ENCODE measurements around the gene HDAC4.

DNA sequence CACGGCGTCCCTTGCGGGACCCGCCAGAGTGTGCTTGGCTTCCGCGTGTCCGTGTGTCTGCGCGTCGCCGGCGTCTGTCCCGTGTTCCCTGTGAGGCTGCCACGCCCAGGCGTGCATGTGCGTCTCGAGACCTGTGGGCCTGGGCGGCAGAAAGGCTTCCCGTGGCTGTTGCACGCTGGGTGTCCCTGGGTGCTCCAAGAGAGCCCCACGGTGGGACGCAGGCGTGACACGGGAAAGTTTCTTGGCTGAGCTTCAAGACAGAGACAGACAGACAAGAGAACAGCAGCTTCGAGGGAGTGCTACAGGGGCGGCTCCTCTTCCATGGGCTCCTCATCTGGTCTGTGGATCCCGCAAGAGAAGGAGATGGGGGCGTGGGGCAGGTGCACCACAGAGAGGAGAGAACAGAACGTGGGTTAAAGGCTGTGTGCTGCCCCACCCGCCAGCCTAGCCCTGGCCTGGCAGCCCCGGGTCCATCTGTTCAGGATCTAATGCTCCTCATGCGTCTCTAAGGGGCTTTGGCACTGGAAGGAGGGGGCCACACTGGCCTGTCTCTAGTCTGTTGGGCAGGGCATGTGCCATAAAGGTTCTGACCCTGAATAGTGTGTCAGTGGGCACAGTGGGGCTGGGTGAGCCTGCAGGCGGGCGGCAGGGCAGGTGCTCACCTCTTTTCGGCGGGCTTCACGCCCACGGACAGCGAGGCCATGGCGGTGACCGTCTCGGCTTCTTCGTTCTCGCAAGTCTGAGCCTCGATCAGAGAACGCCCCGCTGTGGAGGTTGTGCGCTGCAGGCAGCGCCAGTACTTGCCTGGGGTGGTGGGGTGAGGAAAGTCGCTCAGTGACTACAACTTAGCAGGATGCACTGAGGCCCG is 347.8 kb downstream of the HDAC4 start:
- TF ChIP-seq, protein P1, sequence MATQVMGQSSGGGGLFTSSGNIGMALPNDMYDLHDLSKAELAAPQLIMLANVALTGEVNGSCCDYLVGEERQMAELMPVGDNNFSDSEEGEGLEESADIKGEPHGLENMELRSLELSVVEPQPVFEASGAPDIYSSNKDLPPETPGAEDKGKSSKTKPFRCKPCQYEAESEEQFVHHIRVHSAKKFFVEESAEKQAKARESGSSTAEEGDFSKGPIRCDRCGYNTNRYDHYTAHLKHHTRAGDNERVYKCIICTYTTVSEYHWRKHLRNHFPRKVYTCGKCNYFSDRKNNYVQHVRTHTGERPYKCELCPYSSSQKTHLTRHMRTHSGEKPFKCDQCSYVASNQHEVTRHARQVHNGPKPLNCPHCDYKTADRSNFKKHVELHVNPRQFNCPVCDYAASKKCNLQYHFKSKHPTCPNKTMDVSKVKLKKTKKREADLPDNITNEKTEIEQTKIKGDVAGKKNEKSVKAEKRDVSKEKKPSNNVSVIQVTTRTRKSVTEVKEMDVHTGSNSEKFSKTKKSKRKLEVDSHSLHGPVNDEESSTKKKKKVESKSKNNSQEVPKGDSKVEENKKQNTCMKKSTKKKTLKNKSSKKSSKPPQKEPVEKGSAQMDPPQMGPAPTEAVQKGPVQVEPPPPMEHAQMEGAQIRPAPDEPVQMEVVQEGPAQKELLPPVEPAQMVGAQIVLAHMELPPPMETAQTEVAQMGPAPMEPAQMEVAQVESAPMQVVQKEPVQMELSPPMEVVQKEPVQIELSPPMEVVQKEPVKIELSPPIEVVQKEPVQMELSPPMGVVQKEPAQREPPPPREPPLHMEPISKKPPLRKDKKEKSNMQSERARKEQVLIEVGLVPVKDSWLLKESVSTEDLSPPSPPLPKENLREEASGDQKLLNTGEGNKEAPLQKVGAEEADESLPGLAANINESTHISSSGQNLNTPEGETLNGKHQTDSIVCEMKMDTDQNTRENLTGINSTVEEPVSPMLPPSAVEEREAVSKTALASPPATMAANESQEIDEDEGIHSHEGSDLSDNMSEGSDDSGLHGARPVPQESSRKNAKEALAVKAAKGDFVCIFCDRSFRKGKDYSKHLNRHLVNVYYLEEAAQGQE (IDR thresholded peaks at IDR 0.05; ENCODE audit: insufficient read depth in 1 of 2, low read depth in 2 of 2, low read length in 1 of 2) = no peak
- TF ChIP-seq, protein P2, sequence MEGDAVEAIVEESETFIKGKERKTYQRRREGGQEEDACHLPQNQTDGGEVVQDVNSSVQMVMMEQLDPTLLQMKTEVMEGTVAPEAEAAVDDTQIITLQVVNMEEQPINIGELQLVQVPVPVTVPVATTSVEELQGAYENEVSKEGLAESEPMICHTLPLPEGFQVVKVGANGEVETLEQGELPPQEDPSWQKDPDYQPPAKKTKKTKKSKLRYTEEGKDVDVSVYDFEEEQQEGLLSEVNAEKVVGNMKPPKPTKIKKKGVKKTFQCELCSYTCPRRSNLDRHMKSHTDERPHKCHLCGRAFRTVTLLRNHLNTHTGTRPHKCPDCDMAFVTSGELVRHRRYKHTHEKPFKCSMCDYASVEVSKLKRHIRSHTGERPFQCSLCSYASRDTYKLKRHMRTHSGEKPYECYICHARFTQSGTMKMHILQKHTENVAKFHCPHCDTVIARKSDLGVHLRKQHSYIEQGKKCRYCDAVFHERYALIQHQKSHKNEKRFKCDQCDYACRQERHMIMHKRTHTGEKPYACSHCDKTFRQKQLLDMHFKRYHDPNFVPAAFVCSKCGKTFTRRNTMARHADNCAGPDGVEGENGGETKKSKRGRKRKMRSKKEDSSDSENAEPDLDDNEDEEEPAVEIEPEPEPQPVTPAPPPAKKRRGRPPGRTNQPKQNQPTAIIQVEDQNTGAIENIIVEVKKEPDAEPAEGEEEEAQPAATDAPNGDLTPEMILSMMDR (IDR thresholded peaks at IDR 0.05) = no peak
- TF ChIP-seq TCF7L2 (IDR thresholded peaks at IDR 0.05; ENCODE audit: low read depth, low read length) (no peak), POLR2AphosphoS5 (IDR thresholded peaks at IDR 0.05; ENCODE audit: low read depth, low read length) (no peak), SIN3A (IDR thresholded peaks at IDR 0.05; ENCODE audit: borderline replicate concordance, insufficient read depth, low read depth, low read length) (no peak)
